Measurements from ENCODE around the gene CNTNAP2.

Gene CNTNAP2

GRCh38 chr7:146492017-146492416, 375.4 kb downstream of the CNTNAP2 start:
- POLR2A ChIA-PET = no interaction called here

GRCh38 chr7:146494952-146495596, 378.5 kb downstream of the CNTNAP2 start:
- no peak for DNase-seq (ENCODE audit: extremely low spot score)
- POLR2A ChIA-PET = no interaction called here
- TF ChIP-seq LEF1 (IDR thresholded peaks at IDR 0.05; ENCODE audit: borderline replicate concordance) = no peak
- TF ChIP-seq ZNF384 (IDR thresholded peaks at IDR 0.05) = no peak
- TF ChIP-seq FOXM1 (IDR thresholded peaks at IDR 0.05; ENCODE audit: borderline replicate concordance) = no peak
- TF ChIP-seq NFRKB (IDR thresholded peaks at IDR 0.05) = no peak
- CTCF ChIA-PET = no interaction called here

More at GRCh38 chr7:146492017-146492416, 375.4 kb downstream of the CNTNAP2 start:
- TF ChIP-seq TARDBP (IDR thresholded peaks at IDR 0.05) (no peak), FOXA1 (IDR thresholded peaks at IDR 0.05) (no peak), NFRKB (IDR thresholded peaks at IDR 0.05) (no peak), FOXK2 (IDR thresholded peaks at IDR 0.05) (no peak), FOXM1 (IDR thresholded peaks at IDR 0.05; ENCODE audit: borderline replicate concordance) (no peak), ELF4 (IDR thresholded peaks at IDR 0.05) (no peak), LEF1 (IDR thresholded peaks at IDR 0.05; ENCODE audit: borderline replicate concordance) (no peak), ZNF384 (IDR thresholded peaks at IDR 0.05) (no peak), ARNT (IDR thresholded peaks at IDR 0.05) (no peak), L3MBTL2 (conservative IDR thresholded peaks at IDR 0.05) (no peak), CTBP1 (IDR thresholded peaks at IDR 0.05; ENCODE audit: borderline replicate concordance) (no peak), SP1 (IDR thresholded peaks at IDR 0.05) (no peak), SUZ12 (IDR thresholded peaks at IDR 0.05) (no peak)
- CTCF ChIA-PET = no interaction called here
- no peak for DNase-seq (ENCODE audit: extremely low spot score)

GRCh38 chr7:146496657-146497056, 380.1 kb downstream of the CNTNAP2 start:
- no peak for DNase-seq (ENCODE audit: extremely low spot score)
- TF ChIP-seq ARNT (IDR thresholded peaks at IDR 0.05) (no peak), CTBP1 (IDR thresholded peaks at IDR 0.05; ENCODE audit: borderline replicate concordance) (no peak), FOXA1 (IDR thresholded peaks at IDR 0.05) (no peak), PKNOX1 (IDR thresholded peaks at IDR 0.05) (no peak), SUZ12 (IDR thresholded peaks at IDR 0.05) (no peak), FOXK2 (IDR thresholded peaks at IDR 0.05) (no peak), ZNF384 (IDR thresholded peaks at IDR 0.05) (no peak), HDGF (IDR thresholded peaks at IDR 0.05; ENCODE audit: borderline replicate concordance) (no peak), BHLHE40 (IDR thresholded peaks at IDR 0.05; ENCODE audit: borderline replicate concordance) (no peak), NFRKB (IDR thresholded peaks at IDR 0.05) (no peak), LEF1 (IDR thresholded peaks at IDR 0.05; ENCODE audit: borderline replicate concordance) (no peak), SP1 (IDR thresholded peaks at IDR 0.05) (no peak), ELF4 (IDR thresholded peaks at IDR 0.05) (no peak), L3MBTL2 (conservative IDR thresholded peaks at IDR 0.05) (no peak), TARDBP (IDR thresholded peaks at IDR 0.05) (no peak), FOXM1 (IDR thresholded peaks at IDR 0.05; ENCODE audit: borderline replicate concordance) (no peak)
- CTCF ChIA-PET = no interaction called here

GRCh38 chr7:146499970-146500369, 383.4 kb downstream of the CNTNAP2 start:
- ChIA-PET CTCF (no interaction called here), POLR2A (no interaction called here)
- DNase-seq (ENCODE audit: extremely low spot score) = no peak
- TF ChIP-seq NFRKB (IDR thresholded peaks at IDR 0.05) (no peak), ARNT (IDR thresholded peaks at IDR 0.05) (no peak), BHLHE40 (IDR thresholded peaks at IDR 0.05; ENCODE audit: borderline replicate concordance) (no peak), SUZ12 (IDR thresholded peaks at IDR 0.05) (no peak), L3MBTL2 (conservative IDR thresholded peaks at IDR 0.05) (no peak), ELF4 (IDR thresholded peaks at IDR 0.05) (no peak), PKNOX1 (IDR thresholded peaks at IDR 0.05) (no peak), FOXK2 (IDR thresholded peaks at IDR 0.05) (no peak), FOXM1 (IDR thresholded peaks at IDR 0.05; ENCODE audit: borderline replicate concordance) (no peak), LEF1 (IDR thresholded peaks at IDR 0.05; ENCODE audit: borderline replicate concordance) (no peak), FOXA1 (IDR thresholded peaks at IDR 0.05) (no peak), CTBP1 (IDR thresholded peaks at IDR 0.05; ENCODE audit: borderline replicate concordance) (no peak), TARDBP (IDR thresholded peaks at IDR 0.05) (no peak)

More at GRCh38 chr7:146496657-146497056, 380.1 kb downstream of the CNTNAP2 start:
- POLR2A ChIA-PET = no interaction called here

GRCh38 chr7:146503844-146504243, 387.2 kb downstream of the CNTNAP2 start:
- ChIA-PET POLR2A (no interaction called here), CTCF (no interaction called here)
- TF ChIP-seq ELF4 (IDR thresholded peaks at IDR 0.05) (no peak), SP1 (IDR thresholded peaks at IDR 0.05) (no peak), CTBP1 (IDR thresholded peaks at IDR 0.05; ENCODE audit: borderline replicate concordance) (no peak), FOXM1 (IDR thresholded peaks at IDR 0.05; ENCODE audit: borderline replicate concordance) (no peak), PKNOX1 (IDR thresholded peaks at IDR 0.05) (no peak), ZNF384 (IDR thresholded peaks at IDR 0.05) (no peak), FOXA1 (IDR thresholded peaks at IDR 0.05) (no peak), BHLHE40 (IDR thresholded peaks at IDR 0.05; ENCODE audit: borderline replicate concordance) (no peak), HDGF (IDR thresholded peaks at IDR 0.05; ENCODE audit: borderline replicate concordance) (no peak), NFRKB (IDR thresholded peaks at IDR 0.05) (no peak), LEF1 (IDR thresholded peaks at IDR 0.05; ENCODE audit: borderline replicate concordance) (no peak), ARNT (IDR thresholded peaks at IDR 0.05) (no peak), FOXK2 (IDR thresholded peaks at IDR 0.05) (no peak)
- DNase-seq (ENCODE audit: extremely low spot score) = no peak

GRCh38 chr7:146510088-146510680, 393.6 kb downstream of the CNTNAP2 start:
- TF ChIP-seq SP1 (IDR thresholded peaks at IDR 0.05) = no peak
- TF ChIP-seq CTBP1 (IDR thresholded peaks at IDR 0.05; ENCODE audit: borderline replicate concordance) = no peak
- TF ChIP-seq FOXA1 (IDR thresholded peaks at IDR 0.05) = no peak
- TF ChIP-seq ELF4 (IDR thresholded peaks at IDR 0.05) = no peak
- no peak for TF ChIP-seq LEF1 (IDR thresholded peaks at IDR 0.05; ENCODE audit: borderline replicate concordance)
- no peak for TF ChIP-seq TARDBP (IDR thresholded peaks at IDR 0.05)
- no peak for TF ChIP-seq FOXK2 (IDR thresholded peaks at IDR 0.05)
- TF ChIP-seq FOXM1 (IDR thresholded peaks at IDR 0.05; ENCODE audit: borderline replicate concordance) = no peak
- TF ChIP-seq NFRKB (IDR thresholded peaks at IDR 0.05) = no peak
- no peak for TF ChIP-seq HDGF (IDR thresholded peaks at IDR 0.05; ENCODE audit: borderline replicate concordance)
- no peak for TF ChIP-seq BHLHE40 (IDR thresholded peaks at IDR 0.05; ENCODE audit: borderline replicate concordance)
- TF ChIP-seq PKNOX1 (IDR thresholded peaks at IDR 0.05) = no peak
- ChIA-PET POLR2A (no interaction called here), CTCF (no interaction called here)
- DNase-seq (ENCODE audit: extremely low spot score) = no peak
